ENCODE results near the gene UNK.

The UNK gene

GRCh38 chr17:75834279-75834920, 49.8 kb downstream of the UNK start:
- no peak for DNase-seq (ENCODE audit: low read depth in 2 of 2)

DNA sequence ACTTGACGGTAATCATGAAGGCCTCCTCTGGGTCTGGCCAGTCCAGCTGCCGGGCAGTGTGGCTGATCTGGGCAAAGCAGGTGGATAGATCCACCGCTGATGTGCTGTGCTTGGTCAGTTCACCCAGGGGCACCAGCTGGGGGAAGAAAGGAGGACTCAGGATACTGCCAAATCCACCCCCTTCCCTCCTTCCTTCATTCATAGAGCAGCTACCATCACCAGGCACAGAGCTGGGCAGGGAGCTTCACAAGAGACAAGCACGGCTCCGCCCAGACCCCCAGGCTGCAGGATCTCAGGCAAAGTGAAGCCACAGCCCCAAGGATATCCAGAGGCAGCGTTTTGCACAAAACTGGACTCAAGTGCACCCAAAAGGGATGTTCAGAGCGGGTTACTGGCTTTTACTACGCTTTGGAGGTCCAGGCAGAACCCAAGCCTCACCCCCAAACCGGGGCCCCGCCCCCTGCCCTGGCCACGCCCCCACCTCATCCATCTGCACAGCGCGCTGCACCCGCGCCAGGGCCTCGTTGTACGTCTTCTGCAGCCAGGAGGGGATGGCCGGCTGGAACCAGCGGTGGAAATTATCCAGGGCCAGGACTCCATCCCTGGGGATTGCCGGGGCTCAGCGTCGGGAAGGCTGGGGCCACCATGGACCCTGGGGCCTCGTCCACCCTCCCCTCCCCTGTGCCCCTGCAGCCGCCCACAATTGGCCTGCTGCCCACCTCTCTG, 50.5 kb downstream of the UNK start:
- DNase-seq (ENCODE audit: low read depth in 2 of 2) = no peak

- no peak for DNase-seq (ENCODE audit: low read depth in 2 of 2)
These were observed 51.0 kb downstream of the UNK start for GRCh38 chr17:75835654-75835987.

DNA sequence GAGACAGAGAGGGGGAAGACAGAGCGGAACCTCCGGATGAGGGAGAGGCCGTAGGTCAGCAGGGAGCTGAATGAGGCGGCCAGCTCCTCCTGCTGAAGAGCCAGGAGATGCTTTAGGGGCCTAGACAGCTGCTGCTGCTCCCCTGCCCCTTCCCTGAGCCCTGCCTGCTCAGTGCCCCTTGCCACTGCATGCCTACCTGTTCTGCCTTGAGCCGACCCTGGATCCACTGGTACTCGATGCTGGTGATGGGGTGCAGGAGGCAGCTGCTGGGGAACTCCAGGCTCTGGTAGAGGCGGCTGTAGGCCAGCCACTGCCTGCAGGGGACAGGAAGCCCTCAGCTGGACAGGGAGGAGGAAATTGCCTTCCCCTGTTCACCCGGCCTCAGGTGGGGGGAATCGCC, 52.0 kb downstream of the UNK start:
- no peak for DNase-seq (ENCODE audit: low read depth in 2 of 2)

DNA sequence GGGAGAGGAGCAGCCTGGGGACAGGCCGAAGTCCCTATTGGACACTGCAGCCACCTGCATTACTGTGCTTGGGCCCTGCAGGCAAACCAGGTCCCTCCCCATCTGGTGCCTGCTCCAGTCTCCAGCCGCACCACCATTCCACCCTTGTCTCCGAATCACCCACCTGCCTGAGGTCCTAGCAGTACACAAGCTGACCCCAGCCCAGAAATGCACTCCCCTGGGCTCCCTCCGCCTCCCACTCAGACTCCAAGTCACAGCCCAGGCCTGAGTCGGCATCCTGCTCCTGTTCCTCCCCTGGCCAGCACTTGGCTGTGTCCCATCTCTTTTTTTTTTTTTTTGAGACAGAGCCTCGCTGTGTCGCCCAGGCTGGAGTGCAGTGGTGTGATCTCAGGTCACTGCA, 53.3 kb downstream of the UNK start:
- no peak for DNase-seq (ENCODE audit: low read depth in 2 of 2)

DNA sequence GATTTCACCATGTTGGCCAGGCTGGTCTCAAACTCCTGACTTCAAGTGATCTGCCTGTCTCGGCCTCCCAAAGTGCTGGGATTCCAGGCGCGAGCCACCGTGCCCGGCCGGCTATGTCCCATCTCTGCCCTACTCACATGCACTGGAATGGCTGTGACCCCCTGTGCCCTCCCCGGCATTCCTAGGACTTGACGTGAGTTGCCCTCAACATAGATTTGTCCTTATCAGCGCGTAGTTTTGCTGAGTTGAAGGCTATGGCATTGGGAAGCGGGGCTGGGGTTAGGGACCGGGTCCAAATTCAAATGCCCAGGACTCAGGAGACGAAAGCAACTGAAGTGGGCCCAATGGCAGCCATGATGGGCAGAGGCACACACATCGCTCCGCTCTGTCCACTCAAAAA, 53.8 kb downstream of the UNK start:
- DNase-seq (ENCODE audit: low read depth in 2 of 2) = no peak

DNA sequence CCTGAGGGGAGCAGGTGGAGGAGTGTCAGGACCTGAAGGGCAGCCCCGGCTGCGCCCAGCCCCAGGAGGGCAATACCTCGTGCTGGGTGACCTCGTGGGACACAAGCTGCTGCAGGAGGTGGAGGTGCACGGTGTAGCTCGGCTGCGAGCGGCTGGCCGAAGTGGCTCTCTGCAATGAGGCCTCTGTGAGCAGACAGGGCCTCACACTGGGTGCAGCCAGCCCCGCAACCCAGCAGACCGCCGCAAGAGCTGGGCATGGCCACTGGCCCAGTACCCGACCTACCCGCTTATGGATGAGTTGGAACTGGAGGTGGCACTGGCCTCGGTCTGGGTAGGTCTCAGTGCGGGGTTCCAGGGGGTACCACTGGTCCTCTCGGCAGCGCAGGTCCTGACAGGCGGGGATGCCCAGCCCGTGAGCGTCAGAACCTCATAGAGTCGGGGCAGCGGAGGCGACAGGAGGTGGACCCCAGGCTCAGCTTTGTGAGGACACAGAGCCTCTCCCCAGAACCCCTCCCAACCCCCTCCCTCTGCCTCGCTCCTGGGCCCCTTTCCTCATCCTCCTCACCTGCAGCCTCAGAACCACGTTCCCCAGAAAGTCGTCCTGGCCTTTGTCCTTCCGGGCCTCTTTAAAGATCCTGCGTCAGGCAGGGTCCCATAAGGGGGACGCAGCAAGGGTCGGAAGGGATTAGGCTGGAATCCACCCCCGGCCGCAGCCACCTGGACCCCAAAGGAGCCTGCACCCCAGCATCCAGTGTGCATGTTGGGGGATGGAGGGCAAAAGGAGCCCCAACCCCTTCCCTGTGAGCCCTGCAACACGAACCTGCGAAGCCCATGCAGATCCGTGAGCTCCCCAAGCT, 55.6 kb downstream of the UNK start:
- DNase-seq (ENCODE audit: low read depth in 2 of 2) = no peak

DNA sequence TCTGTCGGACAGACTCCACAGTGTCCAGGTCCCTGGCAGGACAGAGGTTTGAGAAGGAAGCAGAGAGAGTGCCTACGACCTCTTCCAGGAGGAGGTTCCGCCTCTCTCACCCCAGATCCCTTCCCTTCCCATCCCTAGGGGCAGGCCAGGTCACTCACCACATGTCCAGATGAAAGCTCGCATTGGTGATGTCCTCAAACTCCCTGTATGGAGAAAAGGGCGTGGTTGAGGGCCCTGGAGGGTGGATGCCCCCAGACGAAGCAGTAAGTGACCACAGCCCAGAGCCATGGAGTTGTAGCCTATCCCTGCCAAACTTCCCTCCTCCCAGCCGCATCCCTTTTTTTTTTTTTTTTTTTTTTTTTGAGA, 56.2 kb downstream of the UNK start:
- no peak for DNase-seq (ENCODE audit: low read depth in 2 of 2)

DNA sequence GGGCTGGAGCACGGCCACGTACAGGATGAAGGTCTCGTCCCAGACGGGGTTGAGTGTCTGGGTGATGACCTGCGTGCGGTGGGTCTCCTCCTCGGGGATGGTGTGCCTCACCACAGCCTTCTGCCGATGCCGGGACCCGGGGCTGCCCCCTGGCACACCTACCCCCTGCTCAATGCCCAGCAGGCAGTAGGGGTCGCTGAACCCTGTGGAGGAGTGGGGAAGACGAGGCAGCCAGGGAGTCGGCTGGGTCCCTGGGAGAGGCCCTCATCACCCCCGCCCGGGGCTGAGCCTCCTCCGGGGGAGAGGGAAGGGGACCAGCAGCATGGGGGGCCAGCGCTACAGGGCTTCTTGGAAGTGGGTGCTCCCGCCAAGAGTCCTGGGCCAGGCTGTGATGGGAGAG, 57.8 kb downstream of the UNK start:
- DNase-seq (ENCODE audit: low read depth in 2 of 2) = no peak

- no peak for DNase-seq (ENCODE audit: low read depth in 2 of 2)
These were observed 58.5 kb downstream of the UNK start for GRCh38 chr17:75842963-75843576.

DNA sequence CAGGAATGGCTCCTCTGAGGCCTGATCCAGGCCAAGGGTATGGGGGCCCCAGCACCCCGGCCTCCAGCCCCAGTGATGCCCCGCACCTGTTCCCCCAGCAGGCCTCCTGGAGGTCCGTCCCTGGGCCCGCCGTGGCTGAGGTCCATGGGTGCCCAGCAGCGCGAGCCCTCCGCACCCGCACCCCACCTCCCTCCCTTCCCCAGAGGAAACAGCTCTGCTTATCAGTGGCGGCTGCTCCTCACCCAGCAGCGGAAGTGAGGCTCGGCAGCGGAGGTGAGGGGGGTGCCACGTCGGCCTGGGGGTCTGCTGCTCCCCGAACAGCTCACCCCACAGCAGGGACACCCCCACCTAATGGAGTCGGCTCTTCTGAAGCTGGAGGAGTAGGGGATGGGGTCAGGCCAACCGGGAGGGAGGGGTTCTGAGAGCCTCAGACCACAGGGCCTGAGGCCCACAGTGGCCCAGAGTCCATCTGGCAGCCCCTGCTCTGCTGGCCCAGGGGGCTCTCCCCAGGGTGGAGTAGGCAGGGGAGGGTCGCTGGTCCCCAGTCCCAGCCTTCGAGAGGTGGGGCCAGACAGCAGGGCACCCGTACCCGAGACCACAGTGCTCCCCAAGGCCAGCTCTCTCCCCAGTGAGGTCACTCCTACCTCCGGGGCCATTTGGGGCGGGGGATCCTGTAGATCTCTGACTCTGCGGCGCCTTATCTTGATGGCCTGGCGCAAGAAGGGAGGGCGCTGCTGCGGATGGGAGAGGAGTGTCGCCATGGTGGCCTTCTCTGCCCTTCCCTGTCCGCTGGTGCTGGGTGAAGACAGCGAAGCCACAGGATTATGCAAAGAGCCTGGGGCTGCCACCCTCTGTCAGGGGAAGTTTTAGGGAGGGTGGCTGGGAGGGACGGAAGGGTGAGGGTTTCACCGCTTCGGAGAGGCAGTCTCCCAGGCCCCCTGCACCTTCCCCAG, 59.2 kb downstream of the UNK start, which contains the start of gene UNC13D:
UNC13D (minus strand) TSS at position 828 of the 953 bp plus-strand sequence; CDS start at position 761, 67 bp downstream.
- DNase-seq (ENCODE audit: low read depth in 2 of 2) = no peak

DNA sequence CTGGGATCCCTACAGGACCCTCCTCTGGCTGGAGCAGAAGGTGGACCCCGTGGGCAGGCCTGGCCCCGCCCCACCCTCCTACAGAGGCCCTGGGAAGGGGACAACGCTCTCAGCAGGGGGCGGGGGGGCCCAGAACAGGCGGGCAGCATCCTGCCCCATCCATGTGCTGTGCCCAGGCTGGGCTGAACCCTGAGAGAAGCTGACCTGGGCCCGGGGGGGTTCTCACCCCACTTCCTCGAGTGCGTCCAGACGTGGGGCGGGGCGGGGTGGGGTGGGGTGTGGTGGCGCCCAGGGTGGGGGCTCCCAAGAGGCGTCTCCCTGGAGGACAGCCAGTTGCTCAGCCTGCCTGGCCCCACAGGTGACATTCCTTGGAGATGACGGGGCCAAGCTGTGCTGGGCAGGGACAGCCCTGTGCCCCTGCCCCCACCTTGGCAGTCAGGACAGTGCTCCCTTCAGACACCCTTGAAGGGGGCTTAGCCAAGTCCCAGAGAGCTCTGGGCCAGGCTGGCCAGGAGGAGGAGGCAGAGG, 60.0 kb downstream of the UNK start:
- DNase-seq (ENCODE audit: low read depth in 2 of 2) = no peak

DNA sequence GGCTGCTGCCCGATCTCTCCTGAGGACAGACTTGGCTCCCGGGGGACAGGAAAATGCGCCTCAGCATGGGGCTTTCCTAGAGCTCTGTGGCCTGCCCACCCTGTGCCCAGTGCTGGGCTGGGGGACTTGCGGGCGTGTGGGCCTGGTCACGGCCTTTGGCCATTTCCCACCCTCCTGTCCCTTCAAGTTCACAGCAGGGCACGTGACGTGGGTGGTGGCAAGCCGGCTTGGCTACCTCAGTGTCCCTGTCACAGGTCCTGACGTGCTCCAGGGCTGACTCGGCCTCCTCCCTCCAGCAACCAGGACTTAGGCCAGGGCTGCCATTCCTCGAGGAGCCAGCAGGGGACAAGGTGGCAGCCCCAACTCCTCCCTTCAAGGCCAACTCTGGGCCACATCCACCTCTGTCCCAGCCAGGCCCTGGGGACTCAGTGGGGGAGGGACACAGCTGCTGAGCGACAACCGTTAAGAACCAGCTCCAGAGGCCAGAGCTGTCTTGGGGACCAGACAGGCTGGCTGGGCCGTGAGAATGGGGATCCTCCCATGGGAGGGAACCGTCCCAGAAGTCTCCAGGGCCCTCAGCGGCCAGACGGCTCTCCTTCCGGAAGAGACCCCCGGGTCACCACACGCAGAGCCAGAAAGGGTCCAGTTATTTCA, 60.6 kb downstream of the UNK start:
- DNase-seq (ENCODE audit: low read depth in 2 of 2) = peak; percentile 67 to 70

DNA sequence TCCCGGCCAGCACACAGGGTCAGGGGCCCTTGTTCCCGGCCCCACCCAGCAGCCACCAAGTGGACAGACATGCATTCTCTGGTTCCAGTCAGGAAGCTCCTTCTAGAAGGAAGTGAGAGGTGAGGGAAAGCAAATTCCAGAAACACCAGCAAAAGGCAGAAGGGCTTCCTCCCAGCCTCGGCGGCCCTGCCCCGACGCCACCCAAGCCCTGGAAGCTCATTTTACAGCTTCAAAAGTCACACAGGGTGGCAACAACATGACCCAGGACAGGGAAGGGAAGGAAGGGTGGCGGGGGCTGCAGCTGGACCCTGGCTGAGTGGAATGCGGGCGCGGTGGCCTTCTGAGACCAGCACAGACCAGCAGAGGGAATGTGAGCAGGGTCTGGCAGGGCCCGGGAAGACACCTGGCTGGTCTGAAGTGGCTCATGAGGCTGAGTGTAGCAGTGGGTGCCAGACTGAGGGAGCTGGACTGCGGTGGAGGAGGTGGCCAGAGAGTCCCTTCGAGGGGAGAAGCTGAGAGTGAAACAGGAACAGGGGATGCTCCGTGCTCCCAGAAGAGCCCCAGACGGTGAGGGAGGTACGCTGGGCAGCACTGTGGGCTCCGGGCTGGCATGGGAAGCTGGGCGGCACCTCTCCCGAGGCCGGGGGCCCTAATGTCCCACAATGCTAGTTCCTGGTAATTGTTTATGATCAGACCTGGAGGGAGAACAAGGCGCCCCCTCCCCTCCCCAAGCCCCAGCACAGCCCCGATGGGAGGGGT, 61.5 kb downstream of the UNK start:
- DNase-seq (ENCODE audit: low read depth in 2 of 2) = no peak

DNA sequence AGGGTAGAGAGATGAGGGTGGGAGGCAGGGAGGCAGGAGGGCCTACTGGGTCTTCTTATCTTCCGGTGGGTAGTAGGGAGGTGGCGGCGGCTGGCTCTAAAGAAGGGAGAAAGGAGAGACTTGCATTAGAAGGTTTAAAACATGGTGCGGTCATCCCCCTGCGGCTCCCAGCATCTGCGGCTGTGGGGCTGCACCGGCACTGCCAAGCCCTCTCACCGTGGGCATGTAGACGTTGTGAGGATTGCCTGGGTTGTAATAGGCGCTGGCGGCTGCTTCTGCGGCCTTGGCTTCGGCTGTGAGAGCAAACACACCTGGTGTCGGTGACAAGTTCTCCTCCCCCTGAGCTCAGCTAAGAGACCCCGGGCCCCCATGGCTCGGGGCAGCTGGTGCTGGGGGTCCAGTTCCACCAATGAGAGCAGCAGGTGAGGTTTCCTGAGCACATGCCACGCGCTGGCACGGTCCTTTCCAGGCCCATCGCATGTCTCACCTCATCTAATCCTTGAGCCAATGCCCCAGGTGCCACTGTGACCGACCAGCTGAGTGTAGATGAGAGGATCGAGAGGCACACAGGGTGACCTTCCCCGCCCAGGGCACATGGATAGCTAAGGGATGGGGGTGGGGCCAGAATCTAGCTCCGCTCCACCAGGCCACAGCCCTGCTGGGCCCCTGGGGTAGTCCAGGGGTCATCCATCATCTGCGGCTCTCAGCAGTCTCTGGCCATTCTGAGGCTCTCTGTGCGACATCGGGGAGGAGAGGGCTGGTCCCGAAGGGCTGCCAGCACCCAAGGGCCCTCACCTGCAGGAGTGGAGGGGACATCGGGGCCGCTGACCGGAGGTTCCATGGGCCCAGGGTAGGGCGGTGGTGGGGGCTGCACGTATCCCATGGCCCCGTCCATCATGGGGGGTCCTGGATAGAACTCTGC, 62.3 kb downstream of the UNK start:
- no peak for DNase-seq (ENCODE audit: low read depth in 2 of 2)

DNA sequence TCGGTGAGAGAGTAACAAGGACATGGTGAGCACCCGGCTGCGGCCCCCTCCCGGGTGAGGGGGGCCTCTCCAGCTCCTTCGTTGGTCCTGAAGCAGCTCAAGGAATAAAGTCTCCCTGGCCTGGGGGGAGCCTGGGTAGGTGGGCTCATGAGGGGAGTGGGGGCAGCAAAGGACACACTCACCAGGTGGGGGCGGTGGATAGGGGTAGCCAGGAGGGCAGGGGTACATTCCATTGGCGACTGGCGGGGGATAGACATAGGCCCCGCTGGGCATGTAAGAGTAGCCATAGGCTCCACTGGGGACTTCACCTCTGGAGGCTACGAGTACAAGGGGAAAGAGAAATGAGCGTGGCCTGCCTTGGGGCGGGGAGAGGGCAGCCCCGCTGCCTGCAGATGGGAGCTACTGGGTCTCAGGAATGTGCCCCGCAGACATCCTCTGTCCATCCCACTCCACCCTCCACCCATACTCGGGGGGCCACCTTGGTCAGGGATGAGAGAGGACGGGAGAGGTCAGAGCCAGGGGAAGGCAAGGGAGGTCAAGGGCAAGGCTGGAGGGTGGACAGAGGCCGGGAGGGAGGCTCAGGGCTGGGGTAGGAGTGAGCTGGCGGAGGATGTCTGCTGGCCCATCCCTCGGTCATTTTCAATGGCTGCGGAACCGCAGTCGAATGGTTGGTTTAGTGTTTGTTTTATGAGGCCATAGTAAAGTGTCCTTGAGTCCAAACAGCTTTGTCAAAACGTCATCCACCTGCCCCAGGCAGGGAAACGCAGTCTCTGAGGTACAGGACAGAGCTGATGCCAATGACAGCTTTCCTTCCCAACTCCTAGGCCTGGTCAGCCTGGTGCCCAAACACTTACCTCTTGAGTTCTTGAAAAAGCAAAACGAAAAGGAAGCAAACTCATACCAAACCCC, 63.3 kb downstream of the UNK start:
- DNase-seq (ENCODE audit: low read depth in 2 of 2) = no peak

DNA sequence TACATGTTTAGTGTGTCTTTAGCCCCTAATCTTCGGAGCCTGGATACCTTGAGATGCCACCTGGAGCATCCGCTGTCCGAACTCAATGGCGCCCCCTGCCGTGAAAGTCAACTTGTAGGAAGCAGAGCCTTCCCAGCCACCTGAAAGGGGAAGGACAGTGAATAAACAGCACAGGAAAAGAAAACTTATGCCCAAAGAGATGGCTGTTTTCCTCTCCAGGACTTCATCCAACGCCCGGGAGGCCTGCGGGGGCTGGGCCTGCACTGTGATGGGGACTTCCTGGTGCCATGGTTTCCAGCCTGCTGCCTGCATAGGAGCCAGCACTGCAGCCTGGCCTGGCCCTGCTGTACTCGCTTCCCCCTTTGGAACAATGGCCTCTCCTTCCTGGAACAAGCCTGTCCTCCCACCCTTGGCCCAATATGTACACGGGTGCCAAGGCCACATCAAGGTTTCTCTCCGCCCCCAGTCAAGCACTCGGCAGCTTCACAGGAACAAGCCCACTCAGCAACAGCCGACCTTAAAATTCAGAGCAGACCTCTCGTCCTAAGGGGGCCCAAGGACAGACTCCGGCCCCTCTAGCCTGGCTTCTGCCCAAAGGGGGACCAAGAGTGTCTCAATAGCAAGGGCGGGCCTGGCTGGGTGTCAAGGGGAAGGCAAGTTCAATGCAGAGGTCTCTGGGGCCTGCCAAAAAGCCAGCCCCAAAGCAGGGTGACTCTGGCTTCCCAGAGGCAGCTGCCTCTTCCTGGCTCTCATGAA, 64.1 kb downstream of the UNK start:
- peak; percentile 79 to 89 for DNase-seq (ENCODE audit: low read depth in 2 of 2)
